Measurements from ENCODE around the gene C13orf42.

The C13orf42 gene

DNA sequence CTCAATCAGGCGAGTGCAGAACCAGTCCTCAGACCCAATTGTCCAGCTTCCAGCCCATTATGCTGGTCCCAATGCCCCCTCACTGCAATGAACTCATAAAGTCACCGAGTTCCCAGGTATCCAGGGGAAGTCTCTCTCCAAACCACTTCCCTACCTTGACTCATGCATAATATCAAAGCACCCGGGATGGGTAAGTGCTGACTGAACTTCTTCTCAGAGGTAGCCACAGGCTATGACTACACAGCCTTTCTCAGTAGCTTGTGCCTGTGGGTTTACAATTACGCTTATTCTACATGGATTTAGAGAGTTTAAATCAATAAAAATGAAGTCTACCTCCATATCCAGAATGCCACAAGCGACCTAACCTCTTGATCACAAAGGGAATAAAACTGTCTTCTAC is 1.7 kb upstream of the C13orf42 start:
- Histone ChIP-seq H3K36me3 (ENCODE audit: insufficient read depth, low read length) (no peaks in the 10 kb centered on the region), H2AFZ (ENCODE audit: low read length) (no peak overlapping the region), H3F3A (ENCODE audit: low read depth) (no peaks in the 10 kb centered on the region), H4K20me1 (ENCODE audit: insufficient read depth, low read length, poor library complexity, severe bottlenecking) (no peaks in the 10 kb centered on the region), H3K79me2 (ENCODE audit: insufficient read depth, low read length) (no peaks in the 10 kb centered on the region), H3K9me2 (replicated peaks; ENCODE audit: low read depth, low read length) (no peaks in the 10 kb centered on the region), H3K9ac (ENCODE audit: low read depth, low read length, poor library complexity, severe bottlenecking) (no peak overlapping the region), H3K4me2 (ENCODE audit: low read depth, low read length, poor library complexity, severe bottlenecking) (no peak overlapping the region), H3K27me3 (ENCODE audit: insufficient read depth, low read length, poor library complexity, severe bottlenecking) (no peaks in the 10 kb centered on the region), H3K4me1 (ENCODE audit: insufficient read depth, low read length, poor library complexity, severe bottlenecking) (no peaks in the 10 kb centered on the region), H3K4me3 (ENCODE audit: low read length, poor library complexity, severe bottlenecking) (no peak overlapping the region), H3K9me3 (ENCODE audit: insufficient read depth, low read depth, low read length) (no peaks in the 10 kb centered on the region)
- TF ChIP-seq CTCF (conservative IDR thresholded peaks at IDR 0.05; ENCODE audit: low read length) (no peak), EZH2phosphoT487 (IDR thresholded peaks at IDR 0.05; ENCODE audit: borderline replicate concordance) (no peak)

GRCh38 chr13:51111997-51112396 is 923 bp upstream of the C13orf42 start:
- H3K27me3 ChIP-seq (ENCODE audit: insufficient read depth, low read length, poor library complexity, severe bottlenecking): no peaks in the 10 kb centered on the region
- no peaks in the 10 kb centered on the region for H3K4me1 ChIP-seq (ENCODE audit: insufficient read depth, low read length, poor library complexity, severe bottlenecking)
- TF ChIP-seq CTCF (conservative IDR thresholded peaks at IDR 0.05; ENCODE audit: low read length) (no peak), EZH2phosphoT487 (IDR thresholded peaks at IDR 0.05; ENCODE audit: borderline replicate concordance) (no peak)
- no peak overlapping the region for H3K4me2 ChIP-seq (ENCODE audit: low read depth, low read length, poor library complexity, severe bottlenecking)
- H3K79me2 ChIP-seq (ENCODE audit: insufficient read depth, low read length): no peaks in the 10 kb centered on the region
- H4K20me1 ChIP-seq (ENCODE audit: insufficient read depth, low read length, poor library complexity, severe bottlenecking): no peaks in the 10 kb centered on the region
- no peak overlapping the region for H2AFZ ChIP-seq (ENCODE audit: low read length)
- no peak overlapping the region for H3K4me3 ChIP-seq (ENCODE audit: low read length, poor library complexity, severe bottlenecking)
- no peaks in the 10 kb centered on the region for H3K9me3 ChIP-seq (ENCODE audit: insufficient read depth, low read depth, low read length)
- no peaks in the 10 kb centered on the region for H3K9me2 ChIP-seq (replicated peaks; ENCODE audit: low read depth, low read length)
- H3K36me3 ChIP-seq (ENCODE audit: insufficient read depth, low read length): no peaks in the 10 kb centered on the region
- no peaks in the 10 kb centered on the region for H3F3A ChIP-seq (ENCODE audit: low read depth)
- H3K9ac ChIP-seq (ENCODE audit: low read depth, low read length, poor library complexity, severe bottlenecking): no peak overlapping the region

DNA sequence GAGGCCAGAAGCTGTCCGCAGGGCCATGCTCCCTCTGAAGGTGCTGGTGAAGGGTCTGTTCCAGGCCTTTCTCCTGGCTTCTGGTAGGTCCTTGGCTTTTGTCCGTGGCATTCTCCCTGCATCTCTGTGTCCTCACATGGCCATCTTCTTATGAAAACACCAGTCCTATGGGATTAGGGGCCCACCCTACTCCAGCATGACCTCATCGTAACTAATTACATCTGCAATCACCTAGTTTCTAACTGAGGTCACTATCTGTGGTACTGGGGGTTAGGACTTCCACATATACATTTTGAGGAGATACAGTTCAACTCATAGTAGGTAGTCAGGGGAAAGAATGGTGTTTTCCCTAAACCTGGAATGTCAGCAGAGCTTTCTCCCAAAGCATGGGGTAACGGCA is 3.1 kb downstream of the C13orf42 start:
- Histone ChIP-seq H4K20me1 (ENCODE audit: insufficient read depth, low read length, poor library complexity, severe bottlenecking) (no peaks in the 10 kb centered on the region), H3K27me3 (ENCODE audit: insufficient read depth, low read length, poor library complexity, severe bottlenecking) (no peaks in the 10 kb centered on the region), H3K4me2 (ENCODE audit: low read depth, low read length, poor library complexity, severe bottlenecking) (no peak overlapping the region), H3K36me3 (ENCODE audit: insufficient read depth, low read length) (no peaks in the 10 kb centered on the region), H3K9me2 (replicated peaks; ENCODE audit: low read depth, low read length) (no peaks in the 10 kb centered on the region), H3K4me3 (ENCODE audit: low read length, poor library complexity, severe bottlenecking) (no peak overlapping the region), H3F3A (ENCODE audit: low read depth) (no peaks in the 10 kb centered on the region), H3K9ac (ENCODE audit: low read depth, low read length, poor library complexity, severe bottlenecking) (no peak overlapping the region), H3K79me2 (ENCODE audit: insufficient read depth, low read length) (no peaks in the 10 kb centered on the region), H2AFZ (ENCODE audit: low read length) (no peak overlapping the region), H3K9me3 (ENCODE audit: insufficient read depth, low read depth, low read length) (no peaks in the 10 kb centered on the region), H3K4me1 (ENCODE audit: insufficient read depth, low read length, poor library complexity, severe bottlenecking) (no peaks in the 10 kb centered on the region)
- no peak for TF ChIP-seq CTCF (conservative IDR thresholded peaks at IDR 0.05; ENCODE audit: low read length)
- TF ChIP-seq EZH2phosphoT487 (IDR thresholded peaks at IDR 0.05; ENCODE audit: borderline replicate concordance): no peak
